ENCODE results near the gene C17orf75.

DNA sequence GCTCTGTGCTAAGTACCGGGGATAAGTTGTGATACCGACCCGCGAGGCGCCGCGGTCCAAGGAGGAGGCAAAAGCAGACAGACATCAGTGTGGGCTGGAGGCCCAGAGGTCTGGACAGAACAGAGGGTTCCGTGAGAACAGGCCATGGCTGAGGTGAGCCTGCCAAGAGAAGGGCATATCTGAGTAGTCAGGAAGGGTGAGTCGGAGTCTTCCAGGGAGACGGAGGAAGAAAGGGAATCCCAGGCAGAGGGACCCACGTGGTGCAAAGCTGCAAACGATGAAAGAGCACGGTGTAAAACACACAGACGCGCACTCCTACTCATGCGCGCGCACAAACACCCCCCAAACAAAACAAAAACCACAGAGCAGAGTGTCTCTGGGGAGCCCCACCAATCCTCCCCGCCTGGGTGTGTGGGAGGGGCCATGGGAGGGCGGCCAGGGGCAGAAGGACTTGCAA lies 58.2 kb downstream of the C17orf75 start:
- TF ChIP-seq, protein P1, sequence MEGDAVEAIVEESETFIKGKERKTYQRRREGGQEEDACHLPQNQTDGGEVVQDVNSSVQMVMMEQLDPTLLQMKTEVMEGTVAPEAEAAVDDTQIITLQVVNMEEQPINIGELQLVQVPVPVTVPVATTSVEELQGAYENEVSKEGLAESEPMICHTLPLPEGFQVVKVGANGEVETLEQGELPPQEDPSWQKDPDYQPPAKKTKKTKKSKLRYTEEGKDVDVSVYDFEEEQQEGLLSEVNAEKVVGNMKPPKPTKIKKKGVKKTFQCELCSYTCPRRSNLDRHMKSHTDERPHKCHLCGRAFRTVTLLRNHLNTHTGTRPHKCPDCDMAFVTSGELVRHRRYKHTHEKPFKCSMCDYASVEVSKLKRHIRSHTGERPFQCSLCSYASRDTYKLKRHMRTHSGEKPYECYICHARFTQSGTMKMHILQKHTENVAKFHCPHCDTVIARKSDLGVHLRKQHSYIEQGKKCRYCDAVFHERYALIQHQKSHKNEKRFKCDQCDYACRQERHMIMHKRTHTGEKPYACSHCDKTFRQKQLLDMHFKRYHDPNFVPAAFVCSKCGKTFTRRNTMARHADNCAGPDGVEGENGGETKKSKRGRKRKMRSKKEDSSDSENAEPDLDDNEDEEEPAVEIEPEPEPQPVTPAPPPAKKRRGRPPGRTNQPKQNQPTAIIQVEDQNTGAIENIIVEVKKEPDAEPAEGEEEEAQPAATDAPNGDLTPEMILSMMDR (IDR thresholded peaks at IDR 0.05), result no peak
- no peak for TF ChIP-seq POLR2A (IDR thresholded peaks at IDR 0.05)
